Stimulated activated naive CD8-positive, alpha-beta T cell treated with anti-CD3 and anti-CD28 coated beads, Interleukin-15, amount 100 ng/mL, for 72 hours (primary cell): Measurements from ENCODE around the gene NSUN4.
A peak's percentile ranks its signal among the peaks of the same experiment; 100 is the strongest.

Experiments
- ATAC-seq: fragments of 150-1000 bp; cut with Tn5 transposase; 2 replicates; pipeline ENCODE4 v1.10.0; 2021; ENCODE audit warnings: mild to moderate bottlenecking, moderate library complexity
- DNase-seq, 2 donors: peaks; one replicate each; pipeline ENCODE4 v3.0.0; 2021 to 2022
- H3K27ac Mint-ChIP-seq, 2 donors: one replicate each; pipeline ENCODE4 v1.8.0; 2022; ENCODE audit warnings: mild to moderate bottlenecking in 2 of 2, mixed read lengths in 2 of 2, moderate library complexity in 2 of 2
- H3K27me3 Mint-ChIP-seq: one replicate; pipeline ENCODE4 v1.8.0; 2022; ENCODE audit warnings: mixed read lengths
- H3K4me1 Mint-ChIP-seq: one replicate; pipeline ENCODE4 v1.8.0; 2022; ENCODE audit warnings: mild to moderate bottlenecking, mixed read lengths
- H3K4me3 Mint-ChIP-seq, 2 donors: one replicate each; pipeline ENCODE4 v1.8.0; 2022; ENCODE audit warnings: mild to moderate bottlenecking in 2 of 2, mixed read lengths in 2 of 2, moderate library complexity in 1 of 2
- H3K9me3 Mint-ChIP-seq, 2 donors: one replicate each; pipeline ENCODE4 v1.8.0; 2022; ENCODE audit warnings: mixed read lengths in 2 of 2

Gene NSUN4

GRCh38 chr1:46340404-46341221 lies at the start of gene NSUN4:
Gene NSUN4 (plus strand): TSS chr1:46340807. CDS start chr1:46340827, 20 bp downstream.
- Mint-ChIP-seq H3K9me3 (no peaks in the 10 kb centered on the region), H3K4me3 (peak within 1 kb of the TSS; percentile 99), H3K27me3 (no peaks in the 10 kb centered on the region), H3K27ac (peak within 1 kb of the TSS; percentile 99), H3K4me1 (peaks cover 60% of the 10 kb centered on the region)
- DNase-seq, result peak; percentile 79 to 87
- ATAC-seq, result peak; percentile 93

GRCh38 chr1:46295306-46295705 lies 45.3 kb upstream of the NSUN4 start:
- H3K9me3 Mint-ChIP-seq, result no peaks in the 10 kb centered on the region
- H3K4me3 Mint-ChIP-seq, result no peak overlapping the region
- peak overlapping the region in 1 of 2 donors; percentile 19 for H3K27ac Mint-ChIP-seq
- no peak for DNase-seq
- H3K4me1 Mint-ChIP-seq, result peaks cover 10% of the 10 kb centered on the region
- no peak for ATAC-seq
- no peaks in the 10 kb centered on the region for H3K27me3 Mint-ChIP-seq

GRCh38 chr1:46298387-46298786 lies 42.2 kb upstream of the NSUN4 start:
- Mint-ChIP-seq H3K4me1 (peaks cover 25% of the 10 kb centered on the region), H3K4me3 (no peak overlapping the region), H3K27me3 (no peaks in the 10 kb centered on the region), H3K27ac (no peak overlapping the region), H3K9me3 (no peaks in the 10 kb centered on the region)
- DNase-seq (no peak), ATAC-seq (no peak)

GRCh38 chr1:46300673-46301405 lies 39.8 kb upstream of the NSUN4 start:
- ATAC-seq, result no peak
- DNase-seq, result no peak
- peaks cover 43% of the 10 kb centered on the region for H3K4me1 Mint-ChIP-seq
- H3K4me3 Mint-ChIP-seq, result peak overlapping the region; percentile 98 to 99
- H3K27me3 Mint-ChIP-seq, result no peaks in the 10 kb centered on the region
- H3K27ac Mint-ChIP-seq, result peak overlapping the region; percentile 100
- no peaks in the 10 kb centered on the region for H3K9me3 Mint-ChIP-seq

- H3K4me3 Mint-ChIP-seq, result peak overlapping the region; percentile 98 to 99
- H3K27me3 Mint-ChIP-seq, result no peaks in the 10 kb centered on the region
- H3K27ac Mint-ChIP-seq, result peak overlapping the region; percentile 100
- H3K9me3 Mint-ChIP-seq, result no peaks in the 10 kb centered on the region
- ATAC-seq, result no peak
- DNase-seq, result no peak
- H3K4me1 Mint-ChIP-seq, result peaks cover 48% of the 10 kb centered on the region
Measured at GRCh38 chr1:46301406-46301807, 39.2 kb upstream of the NSUN4 start.

GRCh38 chr1:46301808-46302640 lies 38.6 kb upstream of the NSUN4 start:
- H3K27me3 Mint-ChIP-seq, result no peaks in the 10 kb centered on the region
- DNase-seq (peak; percentile 71 to 78), ATAC-seq (peak; percentile 58)
- peaks cover 54% of the 10 kb centered on the region for H3K4me1 Mint-ChIP-seq
- peak overlapping the region; percentile 98 to 99 for H3K4me3 Mint-ChIP-seq
- H3K9me3 Mint-ChIP-seq, result no peaks in the 10 kb centered on the region
- peak overlapping the region; percentile 100 for H3K27ac Mint-ChIP-seq

GRCh38 chr1:46302641-46303037 lies 38.0 kb upstream of the NSUN4 start:
- Mint-ChIP-seq H3K27ac (peak overlapping the region; percentile 100), H3K9me3 (no peaks in the 10 kb centered on the region), H3K4me3 (peak overlapping the region; percentile 98 to 99), H3K27me3 (no peaks in the 10 kb centered on the region), H3K4me1 (peaks cover 61% of the 10 kb centered on the region)
- peak in 1 of 2 donors; percentile 58 for DNase-seq
- ATAC-seq, result peak; percentile 34

GRCh38 chr1:46303038-46303871 lies 37.4 kb upstream of the NSUN4 start, which contains the start of the genes LRRC41 and UQCRH:
Gene LRRC41 (minus strand): TSS chr1:46303616. CDS start chr1:46303322, 294 bp downstream.
Gene UQCRH (plus strand): TSS chr1:46303698. CDS start chr1:46303767, 69 bp downstream.
- peak within 1 kb of the TSS; percentile 100 for H3K27ac Mint-ChIP-seq
- H3K9me3 Mint-ChIP-seq, result no peaks in the 10 kb centered on the region
- peak; percentile 85 for ATAC-seq
- peaks cover 67% of the 10 kb centered on the region for H3K4me1 Mint-ChIP-seq
- DNase-seq, result peak; percentile 95
- H3K4me3 Mint-ChIP-seq, result peak within 1 kb of the TSS; percentile 98 to 99
- no peaks in the 10 kb centered on the region for H3K27me3 Mint-ChIP-seq

GRCh38 chr1:46303872-46304326 lies 36.7 kb upstream of the NSUN4 start:
- peak overlapping the region; percentile 98 to 99 for H3K4me3 Mint-ChIP-seq
- H3K27me3 Mint-ChIP-seq, result no peaks in the 10 kb centered on the region
- DNase-seq (no peak), ATAC-seq (no peak)
- peaks cover 68% of the 10 kb centered on the region for H3K4me1 Mint-ChIP-seq
- H3K9me3 Mint-ChIP-seq, result no peaks in the 10 kb centered on the region
- H3K27ac Mint-ChIP-seq, result peak overlapping the region; percentile 100

GRCh38 chr1:46306159-46306530 lies 34.5 kb upstream of the NSUN4 start:
- Mint-ChIP-seq H3K4me1 (peaks cover 55% of the 10 kb centered on the region), H3K4me3 (peak overlapping the region; percentile 29 to 49), H3K27me3 (no peaks in the 10 kb centered on the region), H3K9me3 (no peaks in the 10 kb centered on the region), H3K27ac (peak overlapping the region in 1 of 2 donors; percentile 7)
- DNase-seq (no peak), ATAC-seq (no peak)

GRCh38 chr1:46309401-46310159 lies 31.0 kb upstream of the NSUN4 start:
- H3K4me3 Mint-ChIP-seq, result no peak overlapping the region
- H3K9me3 Mint-ChIP-seq, result no peaks in the 10 kb centered on the region
- peaks cover 40% of the 10 kb centered on the region for H3K4me1 Mint-ChIP-seq
- no peak for ATAC-seq
- H3K27me3 Mint-ChIP-seq, result no peaks in the 10 kb centered on the region
- no peak for DNase-seq
- peak overlapping the region; percentile 27 to 61 for H3K27ac Mint-ChIP-seq

GRCh38 chr1:46310321-46310720 lies 30.3 kb upstream of the NSUN4 start:
- Mint-ChIP-seq H3K9me3 (no peaks in the 10 kb centered on the region), H3K4me1 (peaks cover 34% of the 10 kb centered on the region), H3K4me3 (no peak overlapping the region), H3K27me3 (no peaks in the 10 kb centered on the region), H3K27ac (no peak overlapping the region)
- ATAC-seq (no peak), DNase-seq (no peak)

GRCh38 chr1:46315669-46316403 lies 24.8 kb upstream of the NSUN4 start:
- DNase-seq, result no peak
- H3K4me3 Mint-ChIP-seq, result no peak overlapping the region
- peak overlapping the region in 1 of 2 donors; percentile 3 for H3K27ac Mint-ChIP-seq
- H3K27me3 Mint-ChIP-seq, result no peaks in the 10 kb centered on the region
- no peaks in the 10 kb centered on the region for H3K9me3 Mint-ChIP-seq
- ATAC-seq, result no peak
- no peaks in the 10 kb centered on the region for H3K4me1 Mint-ChIP-seq
